AG09309 (cell line): Measurements from ENCODE around the gene ZNF385B.

Experiments used
- DNase-seq: peaks from one replicate; pipeline ENCODE4 v3.0.0-alpha.2; 2010; ENCODE audit warnings: low read depth
- H3K4me3 ChIP-seq: 2 replicates; pipeline ENCODE4 v1.5.1; 2011; ENCODE audit warnings: mild to moderate bottlenecking, low read depth, low read length, moderate library complexity; ENCODE audit not compliant: control insufficient read depth
- TF ChIP-seq, protein P1 (sequence below): IDR thresholded peaks from 2 replicates; pipeline ENCODE4 v1.5.1; 2011; ENCODE audit warnings: mild to moderate bottlenecking, low read depth, low read length, inconsistent platforms; ENCODE audit not compliant: insufficient read depth, control insufficient read depth; ENCODE audit errors: missing control alignments

Gene ZNF385B

DNA sequence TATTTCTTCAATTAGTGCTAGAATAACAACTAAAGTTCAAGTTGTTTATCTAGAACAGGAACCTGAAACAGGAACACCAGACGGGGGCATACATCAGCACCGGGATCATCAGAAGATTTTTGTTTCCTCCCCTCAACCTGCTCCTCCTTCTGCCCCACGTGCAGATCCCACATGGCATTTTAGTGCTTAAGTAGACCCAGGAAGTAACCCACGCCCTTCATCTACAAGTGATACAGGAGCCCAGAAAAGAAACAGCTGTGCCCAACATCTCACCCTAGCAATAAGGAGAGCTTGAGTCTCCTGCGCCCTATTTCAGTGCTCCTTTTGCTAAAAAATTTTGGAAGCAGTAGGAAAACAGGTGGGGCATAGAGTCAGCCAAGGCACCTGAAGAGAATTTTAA lies 5.2 kb downstream of the ZNF385B start:
- DNase-seq: no peak
- no peak overlapping the region for H3K4me3 ChIP-seq
- TF ChIP-seq, protein P1, sequence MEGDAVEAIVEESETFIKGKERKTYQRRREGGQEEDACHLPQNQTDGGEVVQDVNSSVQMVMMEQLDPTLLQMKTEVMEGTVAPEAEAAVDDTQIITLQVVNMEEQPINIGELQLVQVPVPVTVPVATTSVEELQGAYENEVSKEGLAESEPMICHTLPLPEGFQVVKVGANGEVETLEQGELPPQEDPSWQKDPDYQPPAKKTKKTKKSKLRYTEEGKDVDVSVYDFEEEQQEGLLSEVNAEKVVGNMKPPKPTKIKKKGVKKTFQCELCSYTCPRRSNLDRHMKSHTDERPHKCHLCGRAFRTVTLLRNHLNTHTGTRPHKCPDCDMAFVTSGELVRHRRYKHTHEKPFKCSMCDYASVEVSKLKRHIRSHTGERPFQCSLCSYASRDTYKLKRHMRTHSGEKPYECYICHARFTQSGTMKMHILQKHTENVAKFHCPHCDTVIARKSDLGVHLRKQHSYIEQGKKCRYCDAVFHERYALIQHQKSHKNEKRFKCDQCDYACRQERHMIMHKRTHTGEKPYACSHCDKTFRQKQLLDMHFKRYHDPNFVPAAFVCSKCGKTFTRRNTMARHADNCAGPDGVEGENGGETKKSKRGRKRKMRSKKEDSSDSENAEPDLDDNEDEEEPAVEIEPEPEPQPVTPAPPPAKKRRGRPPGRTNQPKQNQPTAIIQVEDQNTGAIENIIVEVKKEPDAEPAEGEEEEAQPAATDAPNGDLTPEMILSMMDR: no peak

DNA sequence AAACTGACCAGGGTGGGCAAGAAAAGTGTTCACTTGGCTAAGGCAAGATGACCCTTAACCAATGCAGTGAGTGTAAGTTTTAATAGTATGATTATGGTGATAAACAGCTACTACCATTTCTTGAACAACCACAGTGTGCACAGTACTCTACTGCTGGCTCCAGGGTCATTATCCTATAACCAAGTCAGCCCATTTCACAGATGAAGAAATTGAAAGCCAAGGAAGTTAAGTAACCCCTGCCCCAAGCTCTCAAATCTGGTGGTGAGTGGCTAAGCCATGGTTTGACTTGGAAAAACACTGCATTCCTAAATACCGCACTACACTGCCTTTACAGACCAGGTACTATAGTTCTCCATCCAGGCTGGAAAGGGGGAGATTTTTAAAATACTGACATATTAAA lies 5.7 kb downstream of the ZNF385B start:
- no peak overlapping the region for H3K4me3 ChIP-seq
- no peak for DNase-seq
- TF ChIP-seq, protein P1: no peak

DNA sequence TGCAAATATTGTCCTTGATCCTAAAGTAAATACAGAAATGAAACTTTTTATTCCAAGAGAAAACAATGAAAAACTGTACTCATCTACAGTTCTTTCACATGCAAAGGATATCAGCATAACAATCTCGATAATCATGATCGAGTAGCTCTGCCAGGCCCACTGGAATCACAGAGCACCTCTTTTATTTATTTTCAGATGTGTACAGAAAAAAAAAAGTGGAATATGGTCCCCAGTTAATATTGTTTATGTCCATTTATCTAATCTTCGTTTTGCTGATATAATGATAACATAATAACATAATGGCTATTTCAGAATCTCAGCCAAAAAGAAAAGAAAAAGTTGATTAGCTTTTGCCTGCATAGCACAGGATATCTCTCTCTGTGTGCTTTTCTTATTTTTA lies 6.5 kb downstream of the ZNF385B start:
- no peak overlapping the region for H3K4me3 ChIP-seq

DNA sequence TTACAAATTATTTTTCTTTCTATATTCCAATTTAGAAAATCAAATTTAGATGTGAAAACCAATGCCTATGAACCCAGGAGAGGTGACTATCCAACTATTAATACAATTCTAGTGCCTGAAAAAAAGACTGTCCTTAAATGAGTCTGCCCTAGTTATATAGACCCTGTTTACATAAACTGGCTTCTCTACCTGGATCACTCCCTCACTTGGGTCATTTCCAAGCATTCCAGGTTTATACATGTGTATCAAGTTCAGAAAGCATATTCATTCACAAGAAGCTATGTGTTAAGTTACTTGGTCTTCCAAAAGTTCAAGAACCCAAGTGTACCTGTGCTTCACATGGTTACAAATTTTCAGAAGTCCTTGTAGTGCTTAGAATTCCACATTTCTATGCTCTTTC lies 8.3 kb downstream of the ZNF385B start:
- no peak overlapping the region for H3K4me3 ChIP-seq
- DNase-seq: no peak
- TF ChIP-seq, protein P1: no peak

More for the DNA sequence above, 6.5 kb downstream of the ZNF385B start:
- DNase-seq: no peak
- TF ChIP-seq, protein P1: no peak

DNA sequence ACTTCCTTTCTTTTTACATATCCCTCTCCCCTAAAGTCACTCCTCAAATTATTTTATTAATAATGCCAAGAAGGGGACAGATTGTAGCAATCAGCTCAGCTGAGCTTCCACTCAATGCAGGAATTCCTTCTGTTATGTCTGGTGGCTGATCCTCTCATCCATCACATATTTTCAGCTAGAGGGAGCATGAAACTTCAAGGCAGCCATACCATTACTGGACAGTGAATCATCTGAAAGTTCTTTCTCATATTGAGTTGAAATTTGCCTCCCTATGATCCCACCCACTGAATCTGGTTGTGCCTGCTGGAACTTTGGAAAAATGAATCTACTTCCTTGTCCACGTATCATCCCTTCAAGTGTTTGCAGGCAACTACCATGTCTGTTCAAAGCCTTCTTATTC lies 11.2 kb downstream of the ZNF385B start:
- TF ChIP-seq, protein P1: peak; percentile 69
- peak; percentile 27 for DNase-seq
- H3K4me3 ChIP-seq: no peak overlapping the region

DNA sequence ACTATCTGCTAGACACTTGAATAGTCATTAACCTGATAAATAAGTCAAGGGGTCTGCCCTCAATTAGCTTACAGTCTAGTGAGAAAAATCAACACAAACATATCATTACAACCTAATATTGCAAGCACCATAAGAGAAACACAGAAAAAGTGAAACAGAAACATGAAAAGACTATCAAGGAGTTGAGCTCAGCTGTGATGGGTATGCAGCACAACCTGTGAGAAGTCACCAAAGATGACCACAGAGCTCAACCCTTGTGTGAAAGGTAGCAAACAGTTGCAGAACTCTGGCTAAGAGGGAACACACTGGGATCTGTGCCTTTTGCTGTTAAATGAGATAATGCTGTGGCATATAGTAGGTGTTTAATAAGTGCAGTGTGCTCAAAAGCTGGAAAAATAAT lies 11.7 kb downstream of the ZNF385B start:
- TF ChIP-seq, protein P1: no peak
- DNase-seq: no peak
- H3K4me3 ChIP-seq: no peak overlapping the region

DNA sequence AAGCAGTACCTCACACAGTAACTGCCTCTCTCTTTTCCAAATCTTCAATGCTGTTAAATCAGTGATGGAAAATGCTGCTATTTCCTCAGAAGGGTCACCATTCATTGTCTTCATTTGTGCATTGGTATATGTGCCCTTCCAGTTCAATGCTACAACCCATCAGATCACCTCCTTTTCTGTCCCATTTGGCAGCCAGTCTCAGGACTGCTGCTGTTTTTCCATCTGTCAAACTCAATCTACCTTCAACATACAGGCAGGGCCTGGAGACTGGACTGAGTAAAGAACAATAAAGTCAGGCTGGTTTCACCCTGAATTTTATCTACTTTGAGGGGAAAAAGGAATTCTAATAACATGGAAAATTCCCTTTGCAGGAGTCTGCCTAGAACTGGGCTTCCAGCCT lies 17.9 kb downstream of the ZNF385B start:
- no peak overlapping the region for H3K4me3 ChIP-seq
- TF ChIP-seq, protein P1: no peak
- no peak for DNase-seq
